Measurements from ENCODE around the gene ARHGAP42.

Gene ARHGAP42

GRCh38 chr11:100964435-100964834 lies 277.3 kb downstream of the ARHGAP42 start:
- Histone ChIP-seq H3K4me3 (replicated peaks; ENCODE audit: insufficient read depth, low read length) (no peak overlapping the region), H3K27ac (replicated peaks) (no peak overlapping the region), H3K27me3 (ENCODE audit: insufficient read depth, poor library complexity, severe bottlenecking) (no peaks in the 10 kb centered on the region)
- TF ChIP-seq REST (IDR thresholded peaks at IDR 0.05; ENCODE audit: insufficient replicate concordance, low read depth), result no peak
- no peak for TF ChIP-seq GABPA (IDR thresholded peaks at IDR 0.05; ENCODE audit: low read depth)
- TF ChIP-seq POLR2AphosphoS5 (IDR thresholded peaks at IDR 0.05; ENCODE audit: low read depth), result no peak
- TF ChIP-seq SPI1 (IDR thresholded peaks at IDR 0.05; ENCODE audit: borderline replicate concordance, low read depth), result no peak
- no peak for TF ChIP-seq CTCF (IDR thresholded peaks at IDR 0.05; ENCODE audit: insufficient read depth, low read length)
- DNase-seq (ENCODE audit: low read depth in 1 of 2, low spot score in 1 of 2), result no peak

GRCh38 chr11:100965346-100965745 lies 278.3 kb downstream of the ARHGAP42 start:
- H3K27me3 ChIP-seq (ENCODE audit: insufficient read depth, poor library complexity, severe bottlenecking), result no peaks in the 10 kb centered on the region
- no peak for TF ChIP-seq GABPA (IDR thresholded peaks at IDR 0.05; ENCODE audit: low read depth)
- TF ChIP-seq REST (IDR thresholded peaks at IDR 0.05; ENCODE audit: insufficient replicate concordance, low read depth), result no peak
- TF ChIP-seq POLR2AphosphoS5 (IDR thresholded peaks at IDR 0.05; ENCODE audit: low read depth), result no peak
- no peak for TF ChIP-seq SPI1 (IDR thresholded peaks at IDR 0.05; ENCODE audit: borderline replicate concordance, low read depth)
- TF ChIP-seq CTCF (IDR thresholded peaks at IDR 0.05; ENCODE audit: insufficient read depth, low read length), result no peak
- H3K27ac ChIP-seq (replicated peaks), result no peak overlapping the region
- DNase-seq (ENCODE audit: low read depth in 1 of 2, low spot score in 1 of 2), result no peak
- no peak overlapping the region for H3K4me3 ChIP-seq (replicated peaks; ENCODE audit: insufficient read depth, low read length)

- Histone ChIP-seq H3K27me3 (ENCODE audit: insufficient read depth, poor library complexity, severe bottlenecking) (no peaks in the 10 kb centered on the region), H3K4me3 (replicated peaks; ENCODE audit: insufficient read depth, low read length) (no peak overlapping the region), H3K27ac (replicated peaks) (no peak overlapping the region)
- DNase-seq (ENCODE audit: low read depth in 1 of 2, low spot score in 1 of 2), result no peak
- TF ChIP-seq POLR2AphosphoS5 (IDR thresholded peaks at IDR 0.05; ENCODE audit: low read depth) (no peak), SPI1 (IDR thresholded peaks at IDR 0.05; ENCODE audit: borderline replicate concordance, low read depth) (no peak), REST (IDR thresholded peaks at IDR 0.05; ENCODE audit: insufficient replicate concordance, low read depth) (no peak), GABPA (IDR thresholded peaks at IDR 0.05; ENCODE audit: low read depth) (no peak), CTCF (IDR thresholded peaks at IDR 0.05; ENCODE audit: insufficient read depth, low read length) (no peak)
Observed at GRCh38 chr11:100966366-100966765, 279.3 kb downstream of the ARHGAP42 start.

Measured in HL-60 (cell line).